Neural crest cell (in vitro differentiated cells): Measurements from ENCODE around the gene ADGRL1. TPM values are rescaled to one million over a fixed set of nuclear protein-coding genes. Genes with fewer than 3 reads are reported as not detected.

ENCODE experiments used
- DNase-seq: peaks from one replicate; pipeline ENCODE4 v3.0.0; 2021; ENCODE audit warnings: low read depth, mixed read lengths, low spot score
- H3K27ac Mint-ChIP-seq: one replicate; pipeline ENCODE4 v1.8.0; 2021; ENCODE audit warnings: mild to moderate bottlenecking, mixed read lengths; ENCODE audit not compliant: unreplicated experiment
- H3K27me3 Mint-ChIP-seq: 2 replicates; pipeline ENCODE4 v1.8.0; 2021; ENCODE audit warnings: low read depth, mild to moderate bottlenecking, mixed read lengths
- H3K36me3 Mint-ChIP-seq: 2 replicates; pipeline ENCODE4 v1.8.0; 2021; ENCODE audit warnings: low read depth, mild to moderate bottlenecking, mixed read lengths
- H3K4me1 Mint-ChIP-seq: 2 replicates; pipeline ENCODE4 v1.8.0; 2021; ENCODE audit warnings: mixed read lengths
- H3K4me3 Mint-ChIP-seq: one replicate; pipeline ENCODE4 v1.8.0; 2021; ENCODE audit warnings: mild to moderate bottlenecking, mixed read lengths
- H3K9me3 Mint-ChIP-seq: 2 replicates; pipeline ENCODE4 v1.8.0; 2021; ENCODE audit warnings: mixed read lengths
- total RNA-seq: library from RNA; stranded (reverse); gene quantifications from 2 replicates; pipeline ENCODE4 v1.2.1, GENCODE V29; 2021
- TF ChIP-seq, protein P1 (sequence below): fragments of 200-600 bp; sonication (generic); conservative IDR thresholded peaks from 2 replicates; pipeline ENCODE4 v1.5.0; 2021; ENCODE audit warnings: antibody characterized with exemption, mild to moderate bottlenecking

ADGRL1 gene
- total RNA-seq, 1 donor from 2014 or later, result 34.6 TPM

DNA sequence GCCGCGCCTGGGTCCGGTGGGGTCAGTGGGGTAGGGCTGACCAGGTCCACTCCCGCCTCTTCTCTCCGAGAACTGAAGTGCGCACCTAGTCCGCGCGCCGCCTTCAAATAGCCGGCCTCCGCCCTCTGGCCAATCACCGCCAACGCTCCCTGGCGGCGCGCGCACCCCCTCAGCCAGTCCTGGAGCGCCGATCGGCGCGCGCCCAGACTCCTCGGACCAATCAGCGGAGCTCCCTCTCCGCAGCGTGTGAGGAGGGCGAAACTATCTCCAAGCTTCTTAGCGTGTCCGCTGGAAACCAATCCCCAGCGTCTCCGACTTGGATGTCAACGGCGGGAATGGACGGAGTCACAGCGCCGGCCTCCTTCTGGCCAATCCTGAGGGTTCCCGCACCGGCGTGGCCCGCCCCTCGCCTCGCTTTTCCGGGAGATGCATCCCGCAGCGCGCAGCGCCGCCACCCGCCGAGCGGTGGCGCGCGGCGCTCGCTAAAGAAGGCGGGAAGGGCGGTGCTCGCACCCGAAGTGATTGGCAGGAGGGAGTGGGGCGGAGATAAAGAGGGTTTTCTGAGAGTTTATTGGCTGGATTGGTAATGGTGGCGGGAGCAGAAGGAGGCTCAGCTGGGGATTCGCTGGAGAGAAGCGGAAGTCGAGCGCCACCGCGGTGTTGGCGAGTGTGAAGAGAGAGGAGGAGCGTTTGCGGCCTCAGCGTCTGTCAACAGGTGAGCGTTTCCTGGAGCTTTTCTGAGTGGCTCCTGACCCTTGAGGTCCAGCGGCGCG lies 69.3 kb downstream of the ADGRL1 start, which contains the start of gene ASF1B:
Gene ASF1B, minus strand, starts transcription at position 81 of the 773 bp plus-strand sequence. CDS start 133 bp downstream, outside the sequence.
- DNase-seq, result peak; percentile 95
- Mint-ChIP-seq H3K4me3 (peak within 1 kb of the TSS; percentile 93), H3K36me3 (peaks cover 3% of the 10 kb centered on the region), H3K9me3 (no peaks in the 10 kb centered on the region), H3K27me3 (no peaks in the 10 kb centered on the region), H3K27ac (peak within 1 kb of the TSS; percentile 71), H3K4me1 (peaks cover 37% of the 10 kb centered on the region)
- TF ChIP-seq, protein P1, sequence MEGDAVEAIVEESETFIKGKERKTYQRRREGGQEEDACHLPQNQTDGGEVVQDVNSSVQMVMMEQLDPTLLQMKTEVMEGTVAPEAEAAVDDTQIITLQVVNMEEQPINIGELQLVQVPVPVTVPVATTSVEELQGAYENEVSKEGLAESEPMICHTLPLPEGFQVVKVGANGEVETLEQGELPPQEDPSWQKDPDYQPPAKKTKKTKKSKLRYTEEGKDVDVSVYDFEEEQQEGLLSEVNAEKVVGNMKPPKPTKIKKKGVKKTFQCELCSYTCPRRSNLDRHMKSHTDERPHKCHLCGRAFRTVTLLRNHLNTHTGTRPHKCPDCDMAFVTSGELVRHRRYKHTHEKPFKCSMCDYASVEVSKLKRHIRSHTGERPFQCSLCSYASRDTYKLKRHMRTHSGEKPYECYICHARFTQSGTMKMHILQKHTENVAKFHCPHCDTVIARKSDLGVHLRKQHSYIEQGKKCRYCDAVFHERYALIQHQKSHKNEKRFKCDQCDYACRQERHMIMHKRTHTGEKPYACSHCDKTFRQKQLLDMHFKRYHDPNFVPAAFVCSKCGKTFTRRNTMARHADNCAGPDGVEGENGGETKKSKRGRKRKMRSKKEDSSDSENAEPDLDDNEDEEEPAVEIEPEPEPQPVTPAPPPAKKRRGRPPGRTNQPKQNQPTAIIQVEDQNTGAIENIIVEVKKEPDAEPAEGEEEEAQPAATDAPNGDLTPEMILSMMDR, result peak; percentile 71

DNA sequence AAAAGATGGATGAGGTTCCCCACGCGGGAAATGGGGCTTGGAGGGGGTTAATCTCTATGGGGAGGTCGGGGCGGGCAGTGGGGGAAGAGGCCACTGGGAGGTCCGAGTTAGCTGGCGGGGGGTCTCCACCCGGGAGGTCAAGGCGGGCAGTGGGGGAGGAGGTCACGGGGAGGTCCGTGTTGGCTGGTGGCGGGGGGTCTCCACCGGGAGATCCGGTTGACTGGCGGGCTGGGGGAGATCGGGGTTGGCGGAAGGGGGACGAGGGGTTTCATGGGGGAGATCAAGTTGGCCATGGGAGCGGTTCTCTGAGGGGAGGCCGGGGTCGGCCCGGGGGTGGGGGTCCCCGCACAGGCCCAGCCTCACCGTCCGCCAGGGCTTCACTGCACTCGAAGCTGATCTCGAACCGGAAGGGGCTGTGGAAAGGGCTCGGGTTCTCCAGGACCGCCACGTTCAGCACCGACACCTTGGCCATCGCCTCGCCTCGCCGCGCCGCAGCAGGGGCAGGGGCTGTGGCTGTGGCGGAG lies 69.9 kb downstream of the ADGRL1 start:
- Mint-ChIP-seq H3K36me3 (peaks cover 3% of the 10 kb centered on the region), H3K4me1 (peaks cover 37% of the 10 kb centered on the region), H3K9me3 (no peaks in the 10 kb centered on the region), H3K4me3 (peak overlapping the region; percentile 93), H3K27ac (no peak overlapping the region), H3K27me3 (no peaks in the 10 kb centered on the region)
- TF ChIP-seq, protein P1, result no peak
- no peak for DNase-seq

DNA sequence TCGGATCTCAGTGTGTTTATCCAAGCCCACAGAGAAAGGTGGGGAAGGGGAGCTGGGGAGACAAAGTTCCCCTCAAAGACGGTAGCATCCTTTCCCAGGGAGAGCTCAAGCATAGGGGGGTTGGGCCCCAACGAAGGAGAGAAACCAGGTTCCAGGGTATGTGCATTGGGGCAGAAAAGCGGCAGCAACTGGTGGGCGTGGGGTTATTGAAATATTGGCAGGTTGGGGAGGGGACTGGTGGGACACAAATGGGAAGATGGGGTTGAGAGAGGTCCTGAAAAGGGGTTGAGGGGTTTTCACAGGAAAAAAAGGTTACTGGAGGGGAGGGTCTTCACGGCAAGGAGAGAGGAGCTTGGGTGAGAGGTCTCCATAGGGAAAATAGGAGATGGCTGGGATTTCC lies 70.6 kb downstream of the ADGRL1 start:
- no peaks in the 10 kb centered on the region for H3K9me3 Mint-ChIP-seq
- H3K4me1 Mint-ChIP-seq, result peaks cover 37% of the 10 kb centered on the region
- H3K27me3 Mint-ChIP-seq, result no peaks in the 10 kb centered on the region
- peak overlapping the region; percentile 87 for H3K4me3 Mint-ChIP-seq
- peak overlapping the region; percentile 71 for H3K27ac Mint-ChIP-seq
- TF ChIP-seq, protein P1, result no peak
- no peak for DNase-seq
- peaks cover 3% of the 10 kb centered on the region for H3K36me3 Mint-ChIP-seq

DNA sequence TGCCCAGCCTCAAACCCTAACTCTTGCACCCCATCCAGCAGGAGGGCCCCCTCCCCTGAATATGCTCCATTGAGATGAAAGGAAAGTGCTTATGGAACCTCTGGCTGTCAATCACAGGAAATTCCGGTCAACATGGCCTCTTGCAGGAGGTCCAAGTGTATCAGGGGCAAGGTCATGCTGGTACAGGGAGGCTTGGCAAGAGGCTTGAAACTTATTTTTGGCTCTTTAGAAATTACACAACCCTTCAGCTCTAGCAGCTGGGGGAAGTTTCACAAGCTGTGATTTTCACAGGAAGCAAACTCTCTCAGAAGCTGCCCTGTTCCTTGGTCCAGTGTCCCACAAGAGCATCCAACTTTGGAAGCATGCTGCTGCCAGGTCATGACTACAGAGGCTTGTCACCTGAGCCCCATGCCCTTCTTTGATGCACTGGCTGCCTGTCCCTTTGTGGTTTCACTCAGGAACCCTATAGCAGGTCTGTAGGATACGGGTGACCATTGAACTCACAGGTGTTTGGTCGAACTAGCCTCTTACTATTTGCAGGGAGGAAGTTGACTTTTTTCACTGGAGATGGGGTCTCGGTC lies 78.0 kb downstream of the ADGRL1 start:
- Mint-ChIP-seq H3K27me3 (no peaks in the 10 kb centered on the region), H3K9me3 (no peaks in the 10 kb centered on the region), H3K36me3 (peaks cover 3% of the 10 kb centered on the region), H3K4me1 (no peaks in the 10 kb centered on the region), H3K4me3 (no peak overlapping the region), H3K27ac (no peak overlapping the region)
- TF ChIP-seq, protein P1, result no peak
- DNase-seq, result no peak

DNA sequence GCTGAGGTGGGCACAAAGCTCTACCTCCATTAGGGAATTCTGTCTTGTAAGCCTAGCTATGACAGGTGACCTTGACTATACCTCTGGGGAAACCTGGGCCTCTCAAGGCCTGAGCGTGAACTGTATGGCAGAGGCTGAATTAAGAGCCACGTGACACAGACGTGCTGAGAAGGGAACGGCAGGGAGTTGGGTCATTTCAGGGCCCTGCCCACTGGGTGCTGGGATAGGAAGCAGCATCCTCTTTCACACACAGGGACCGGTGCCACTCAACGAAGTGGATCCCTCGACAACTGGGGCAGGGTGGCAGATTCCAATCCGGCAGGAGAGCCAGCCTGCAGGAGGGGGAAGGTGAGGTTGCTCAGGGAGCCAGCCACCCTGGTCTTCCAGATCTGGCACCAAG lies 78.8 kb downstream of the ADGRL1 start:
- no peaks in the 10 kb centered on the region for H3K9me3 Mint-ChIP-seq
- H3K36me3 Mint-ChIP-seq, result peaks cover 3% of the 10 kb centered on the region
- no peaks in the 10 kb centered on the region for H3K27me3 Mint-ChIP-seq

More for the DNA sequence above, 78.8 kb downstream of the ADGRL1 start:
- DNase-seq, result no peak
- no peaks in the 10 kb centered on the region for H3K4me1 Mint-ChIP-seq
- TF ChIP-seq, protein P1, result no peak
- H3K27ac Mint-ChIP-seq, result no peak overlapping the region
- H3K4me3 Mint-ChIP-seq, result no peak overlapping the region
